GM06990 (cell line): ENCODE data around the gene PLEKHJ1.

Experiments
- DNase-seq: peaks from one replicate; pipeline ENCODE4 v3.0.0-alpha.2; 2011; ENCODE audit not compliant: insufficient read length; ENCODE audit errors: extremely low read depth
- H3K27me3 ChIP-seq: replicated peaks from 2 replicates; pipeline ENCODE4 v1.6.0; 2011; ENCODE audit warnings: low read length; ENCODE audit not compliant: control insufficient read depth, insufficient read depth
- H3K36me3 ChIP-seq: 2 replicates; pipeline ENCODE4 v1.5.1; 2011; ENCODE audit warnings: low read length; ENCODE audit not compliant: control insufficient read depth, insufficient read depth
- H3K4me3 ChIP-seq: replicated peaks from 2 replicates; pipeline ENCODE4 v1.5.1; 2011; ENCODE audit warnings: low read depth, mild to moderate bottlenecking, control low read depth, low read length
- CTCF ChIP-seq: IDR thresholded peaks from 2 replicates; pipeline ENCODE4 v1.5.1; 2011; ENCODE audit warnings: low read length, control low read depth, mild to moderate bottlenecking, inconsistent platforms; ENCODE audit not compliant: insufficient read depth, poor library complexity, severe bottlenecking

PLEKHJ1 gene

GRCh38 chr19:2192862-2193261, 43.3 kb downstream of the PLEKHJ1 start:
- H3K27me3 ChIP-seq, result no peaks in the 10 kb centered on the region
- peaks cover 59% of the 10 kb centered on the region for H3K36me3 ChIP-seq
- no peak for DNase-seq
- H3K4me3 ChIP-seq, result no peak overlapping the region
- TF ChIP-seq CTCF, result no peak

DNA sequence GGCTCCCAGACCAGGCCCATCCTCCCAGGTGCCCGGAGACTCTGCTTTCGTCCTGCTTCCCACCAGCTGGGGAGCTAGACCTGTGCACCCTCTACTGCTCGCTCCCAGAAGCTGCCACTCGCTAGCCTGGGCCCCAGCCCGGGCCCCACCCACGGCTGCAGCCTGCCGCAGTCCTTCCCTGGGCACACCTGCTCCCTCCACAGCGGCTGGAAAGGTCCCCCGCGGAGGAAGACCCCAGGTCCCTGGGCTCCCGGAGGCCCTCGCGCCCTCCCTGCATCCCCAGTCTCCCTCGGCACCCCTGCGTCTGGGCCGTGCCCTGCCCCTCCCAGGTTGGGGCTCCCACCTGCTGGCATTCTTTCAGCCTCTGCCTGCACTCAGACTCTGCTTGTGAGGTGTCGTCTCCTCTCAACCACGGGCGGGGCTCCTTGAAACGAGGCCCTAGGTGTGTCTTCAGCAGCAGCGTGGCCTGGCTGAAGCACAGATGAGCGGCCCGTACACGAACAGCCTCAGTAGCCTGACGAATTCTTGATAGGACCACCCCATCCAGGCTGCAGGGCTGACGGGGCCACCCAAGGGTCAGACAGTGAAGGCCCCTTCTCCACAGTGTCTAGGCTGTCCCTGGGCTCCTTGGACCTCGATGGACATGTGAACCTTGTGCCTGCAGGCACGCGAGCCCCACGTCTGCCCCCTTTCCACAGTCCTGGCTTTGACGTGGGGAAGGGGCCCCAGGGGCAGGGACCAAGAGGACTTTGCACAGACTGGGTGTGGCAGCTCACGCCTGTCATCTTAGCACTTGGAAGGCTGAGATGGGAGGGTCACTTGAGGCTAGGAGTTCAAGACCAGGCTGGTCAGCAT, 44.4 kb downstream of the PLEKHJ1 start:
- peaks cover 56% of the 10 kb centered on the region for H3K36me3 ChIP-seq
- no peaks in the 10 kb centered on the region for H3K27me3 ChIP-seq
- TF ChIP-seq CTCF, result no peak
- H3K4me3 ChIP-seq, result no peak overlapping the region
- no peak for DNase-seq

DNA sequence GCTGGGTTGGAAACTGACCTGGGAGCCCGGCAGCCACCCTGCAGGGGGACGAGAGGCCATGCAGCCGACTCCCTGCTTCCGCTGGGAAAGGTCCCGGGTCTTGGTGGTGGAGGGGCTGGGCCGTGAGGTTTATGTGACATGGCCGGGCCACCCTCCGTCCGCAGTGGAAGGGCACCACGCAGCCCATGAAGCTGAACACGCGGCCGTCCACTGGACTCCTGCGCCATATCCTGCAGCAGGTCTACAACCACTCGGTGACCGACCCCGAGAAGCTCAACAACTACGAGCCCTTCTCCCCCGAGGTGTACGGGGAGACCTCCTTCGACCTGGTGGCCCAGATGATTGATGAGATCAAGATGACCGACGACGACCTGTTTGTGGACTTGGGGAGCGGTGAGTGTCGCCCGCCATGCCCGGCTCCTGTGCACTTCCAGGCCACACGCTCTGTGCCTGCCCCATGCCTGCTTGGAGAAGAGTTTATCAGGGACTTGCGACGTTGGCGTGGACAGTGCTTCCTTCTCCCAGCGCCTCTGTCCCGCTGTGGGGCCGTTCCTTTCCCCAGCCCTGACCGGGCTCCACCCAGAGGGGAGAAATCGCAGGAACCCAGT, 45.2 kb downstream of the PLEKHJ1 start:
- no peak for DNase-seq
- Histone ChIP-seq H3K36me3 (peaks cover 59% of the 10 kb centered on the region), H3K4me3 (no peak overlapping the region), H3K27me3 (no peaks in the 10 kb centered on the region)
- no peak for TF ChIP-seq CTCF

- no peak for DNase-seq
- Histone ChIP-seq H3K36me3 (peaks cover 49% of the 10 kb centered on the region), H3K4me3 (no peak overlapping the region)
Observed at GRCh38 chr19:2189880-2190279, 46.2 kb downstream of the PLEKHJ1 start.

GRCh38 chr19:2188708-2189385, 47.3 kb downstream of the PLEKHJ1 start:
- Histone ChIP-seq H3K27me3 (no peaks in the 10 kb centered on the region), H3K4me3 (no peak overlapping the region), H3K36me3 (peaks cover 50% of the 10 kb centered on the region)
- no peak for DNase-seq
- no peak for TF ChIP-seq CTCF

More at GRCh38 chr19:2189880-2190279, 46.2 kb downstream of the PLEKHJ1 start:
- H3K27me3 ChIP-seq, result no peaks in the 10 kb centered on the region
- no peak for TF ChIP-seq CTCF
